ENCODE measurements around the gene TNFAIP8.

Gene TNFAIP8

DNA sequence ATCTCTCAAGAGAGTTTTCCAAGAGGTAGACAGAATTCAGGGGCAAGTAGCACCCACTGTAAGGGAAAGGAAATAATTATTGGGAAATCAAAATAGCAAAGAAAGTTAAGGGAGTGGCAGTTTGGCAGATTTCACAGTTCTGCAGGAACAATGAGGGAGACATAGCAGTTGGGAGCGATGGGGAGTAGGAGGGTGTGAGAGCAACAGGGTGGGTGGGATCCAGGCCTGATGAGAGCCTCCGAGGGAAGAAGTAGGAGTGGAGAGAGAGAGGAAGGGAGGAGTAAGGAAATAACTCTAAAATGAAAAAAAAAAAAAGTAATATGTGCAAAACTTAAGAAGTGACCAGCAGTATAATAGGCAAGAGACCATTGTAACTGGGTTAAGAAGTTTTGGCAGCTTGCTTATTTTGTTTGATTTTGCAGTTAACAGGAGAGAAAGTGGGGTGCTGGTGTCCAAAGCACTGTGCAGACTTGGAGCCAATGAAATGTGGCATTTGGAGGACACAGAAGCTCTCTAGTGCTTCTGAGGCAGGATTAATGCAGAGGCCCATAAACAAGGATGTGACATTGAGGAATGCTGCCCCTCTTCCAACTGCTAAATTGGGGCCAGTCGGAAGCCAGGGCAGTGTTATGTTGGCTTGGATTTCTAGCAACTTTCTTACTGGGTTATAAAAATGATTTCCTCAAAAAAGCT lies 10.2 kb downstream of the TNFAIP8 start:
- in situ Hi-C loops (cut with MboI; ENCODE audit: low sequenced_read_pairs), result no loop called here

DNA sequence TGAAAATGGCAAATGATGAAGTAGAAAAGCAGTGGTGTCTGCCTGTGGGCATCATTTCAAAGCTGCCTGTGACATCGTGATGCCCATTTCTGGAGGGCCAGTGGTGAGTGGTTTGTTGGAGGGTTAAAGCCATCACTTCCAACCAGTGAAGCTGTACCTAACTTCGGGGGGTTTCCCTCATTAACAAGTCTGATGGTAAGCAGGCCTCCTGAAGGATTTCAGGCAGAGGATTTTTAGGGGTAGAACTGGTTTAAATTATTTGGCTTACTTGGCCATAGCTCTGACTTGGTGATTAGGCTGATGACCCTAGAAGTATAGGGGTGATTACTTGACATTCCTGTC lies 10.7 kb downstream of the TNFAIP8 start:
- in situ Hi-C loops (cut with MboI; ENCODE audit: low sequenced_read_pairs), result no loop called here

DNA sequence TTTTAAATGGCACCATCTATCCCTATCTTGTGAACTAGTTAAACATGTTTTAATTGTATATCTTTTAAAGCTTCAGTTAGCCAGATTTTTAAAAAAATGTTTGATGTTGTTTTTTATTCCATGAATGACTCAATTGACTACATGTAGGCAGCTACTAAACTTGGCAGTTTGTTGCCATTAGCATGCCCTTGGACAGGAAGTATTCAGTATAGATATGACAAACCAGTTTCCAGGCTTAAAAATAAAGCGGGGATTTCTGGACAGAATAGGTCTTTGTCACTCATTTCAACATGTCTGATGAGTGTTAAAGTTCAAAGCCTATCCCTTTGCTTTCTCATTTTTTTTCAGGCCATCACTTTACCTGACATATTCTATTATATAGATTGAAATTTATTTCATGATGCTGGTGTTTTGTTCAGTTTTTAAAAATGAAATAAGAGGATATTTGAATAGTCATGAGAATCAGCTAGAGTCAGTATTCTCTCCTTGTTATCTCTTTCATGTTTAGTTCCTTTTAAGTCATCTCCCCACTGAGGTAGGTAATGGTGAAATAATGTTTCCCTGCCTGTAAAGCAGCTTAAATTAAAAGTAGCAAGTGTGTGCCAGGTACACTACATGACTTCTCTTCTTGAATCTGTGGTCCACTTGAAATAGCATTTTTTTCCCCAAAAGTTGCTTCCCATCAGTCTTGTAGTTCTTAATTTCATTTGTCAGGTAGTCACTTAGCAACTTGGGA lies 11.9 kb downstream of the TNFAIP8 start:
- in situ Hi-C loops (cut with MboI; ENCODE audit: low sequenced_read_pairs), result no loop called here

DNA sequence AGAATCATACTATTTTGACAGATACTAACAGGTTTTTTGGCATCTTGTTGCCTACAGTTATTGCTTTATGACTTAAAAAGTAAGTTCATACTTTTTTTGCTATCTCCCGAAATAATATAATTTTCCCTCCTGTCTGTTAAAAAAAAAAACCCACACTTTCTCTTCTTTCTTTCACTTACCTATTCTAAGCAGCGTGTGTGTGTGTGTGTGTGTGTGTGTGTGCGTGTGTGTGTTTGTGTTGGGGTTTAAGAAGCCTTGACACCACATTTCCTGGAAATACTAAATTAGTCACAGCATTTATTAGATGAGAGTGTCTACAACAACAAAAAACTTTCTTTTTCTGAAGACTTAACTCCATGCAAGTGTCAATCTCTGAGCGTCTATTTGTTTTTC lies 12.4 kb downstream of the TNFAIP8 start:
- in situ Hi-C loops (cut with MboI; ENCODE audit: low sequenced_read_pairs), result no loop called here

DNA sequence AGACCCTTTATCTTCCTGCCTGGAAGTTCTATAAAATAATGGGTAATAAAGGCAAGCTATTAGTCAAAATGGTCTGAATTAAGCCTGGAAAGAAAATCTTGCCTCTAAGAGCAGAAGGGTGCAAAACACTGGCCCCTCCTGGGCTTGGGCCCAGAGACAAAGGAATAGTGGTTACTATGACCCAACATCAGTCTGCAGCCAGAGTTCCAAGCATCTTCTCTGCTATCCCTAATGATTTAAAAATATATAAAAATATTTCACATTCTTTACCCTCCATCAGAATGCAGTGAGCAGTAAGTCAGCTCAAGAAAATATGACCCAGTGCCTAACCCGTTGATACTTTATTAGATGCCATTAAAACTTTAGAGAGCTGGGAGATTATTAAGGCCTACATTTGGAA lies 14.7 kb downstream of the TNFAIP8 start:
- in situ Hi-C loops (cut with MboI; ENCODE audit: low sequenced_read_pairs), result no loop called here

- in situ Hi-C loops (cut with MboI; ENCODE audit: low sequenced_read_pairs), result no loop called here
Observed at GRCh38 chr5:119371146-119371545, 15.3 kb downstream of the TNFAIP8 start.

DNA sequence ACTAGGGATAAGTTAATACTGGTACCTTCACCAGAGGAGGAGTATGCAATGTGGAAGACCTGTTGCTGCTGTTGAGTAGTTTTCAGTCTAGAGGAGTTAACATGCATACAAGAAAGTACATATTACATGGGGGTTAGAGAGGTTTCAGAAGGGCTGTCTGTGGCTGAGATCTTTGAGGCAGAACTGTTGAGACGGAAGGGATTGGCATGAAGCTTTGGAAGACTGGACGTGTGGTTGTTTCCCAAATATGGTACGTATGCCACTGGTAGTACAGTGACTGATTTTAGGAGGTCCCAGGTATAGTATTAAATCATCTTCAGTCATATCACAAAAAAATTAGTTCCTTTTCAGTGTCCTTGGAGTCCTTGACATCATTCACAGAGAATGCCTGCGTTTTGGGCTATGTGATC lies 17.6 kb downstream of the TNFAIP8 start:
- in situ Hi-C loops (cut with MboI; ENCODE audit: low sequenced_read_pairs), result no loop called here

- in situ Hi-C loops (cut with MboI; ENCODE audit: low sequenced_read_pairs), result no loop called here
Observed at GRCh38 chr5:119374901-119375300, 19.1 kb downstream of the TNFAIP8 start.

GRCh38 chr5:119377066-119377465 lies 21.2 kb downstream of the TNFAIP8 start:
- in situ Hi-C loops (cut with MboI; ENCODE audit: low sequenced_read_pairs), result no loop called here

DNA sequence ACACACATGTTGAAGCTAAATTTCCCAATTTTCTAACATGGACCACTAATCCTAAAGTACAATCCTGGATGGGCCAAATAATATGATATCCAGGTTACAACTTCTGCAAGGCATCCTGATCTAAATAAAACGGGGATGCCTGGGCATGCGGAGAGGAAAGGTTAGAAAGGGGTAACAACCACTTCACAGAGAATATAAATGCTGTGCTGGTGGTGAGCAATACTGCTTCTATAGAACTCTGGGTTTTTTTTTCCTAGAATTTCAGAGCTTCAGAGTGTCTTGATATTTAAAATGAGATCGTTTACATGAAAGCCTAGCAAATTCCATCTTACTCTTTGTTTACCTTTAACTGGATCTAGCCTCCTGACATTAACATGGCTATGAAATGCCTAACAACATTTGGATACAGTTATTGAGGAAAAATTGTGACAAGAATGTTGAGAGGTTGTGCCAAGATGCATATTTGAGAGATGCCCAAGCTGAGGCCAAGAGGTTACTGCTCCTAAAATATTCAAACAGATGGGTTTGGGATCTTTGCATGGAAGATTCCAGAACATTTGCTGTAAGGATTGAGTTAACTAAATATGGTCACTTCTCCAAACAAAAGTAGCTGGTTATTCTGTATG lies 22.4 kb downstream of the TNFAIP8 start:
- in situ Hi-C loops (cut with MboI; ENCODE audit: low sequenced_read_pairs), result no loop called here

DNA sequence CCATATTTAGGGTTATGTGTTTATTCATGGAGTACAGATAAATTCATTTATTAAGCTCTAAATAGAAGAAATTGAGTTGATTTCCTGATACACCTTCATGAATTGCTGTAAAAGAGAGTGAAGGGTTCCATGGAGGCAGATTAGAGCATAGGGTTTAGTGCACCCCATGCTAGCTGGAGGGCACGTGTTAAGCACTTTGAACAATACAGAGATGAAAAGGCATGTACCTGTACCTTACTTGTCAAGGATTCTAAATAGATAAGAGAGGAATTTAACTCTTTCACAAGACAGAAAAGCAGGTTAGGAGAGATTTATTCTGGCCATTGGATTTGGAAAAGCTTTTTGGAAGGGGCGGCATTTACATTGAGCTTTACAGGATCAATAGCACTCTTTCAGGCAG lies 23.3 kb downstream of the TNFAIP8 start:
- in situ Hi-C loops (cut with MboI; ENCODE audit: low sequenced_read_pairs), result no loop called here

DNA sequence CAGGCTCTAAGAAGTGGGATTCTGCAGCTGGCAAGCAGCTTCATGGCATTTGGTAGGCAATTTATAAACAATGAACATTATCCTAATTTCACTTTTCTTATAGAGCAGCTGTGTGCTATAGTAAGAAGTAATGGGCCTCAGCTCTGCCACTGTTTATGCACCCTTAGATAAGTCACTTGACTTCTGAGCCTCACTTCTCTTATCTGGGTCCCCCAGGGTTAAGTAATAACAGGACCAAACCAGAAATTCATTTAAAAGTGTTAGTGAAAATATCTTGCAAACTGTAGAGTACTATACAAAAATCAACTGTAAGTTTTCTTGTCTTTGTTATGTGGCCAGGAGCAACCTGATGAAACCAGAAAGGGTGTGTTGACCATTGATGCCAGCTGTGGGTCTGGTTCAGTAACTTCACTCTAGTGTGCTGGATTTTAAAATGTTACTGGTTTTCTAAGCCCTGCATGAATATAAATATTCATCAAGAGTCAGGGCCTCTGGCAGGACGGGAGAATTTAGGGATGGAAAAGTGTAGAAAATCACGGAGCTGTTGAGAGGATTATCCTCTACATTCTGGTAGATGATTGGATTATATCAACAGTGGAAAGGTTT lies 24.2 kb downstream of the TNFAIP8 start:
- in situ Hi-C loops (cut with MboI; ENCODE audit: low sequenced_read_pairs), result no loop called here

DNA sequence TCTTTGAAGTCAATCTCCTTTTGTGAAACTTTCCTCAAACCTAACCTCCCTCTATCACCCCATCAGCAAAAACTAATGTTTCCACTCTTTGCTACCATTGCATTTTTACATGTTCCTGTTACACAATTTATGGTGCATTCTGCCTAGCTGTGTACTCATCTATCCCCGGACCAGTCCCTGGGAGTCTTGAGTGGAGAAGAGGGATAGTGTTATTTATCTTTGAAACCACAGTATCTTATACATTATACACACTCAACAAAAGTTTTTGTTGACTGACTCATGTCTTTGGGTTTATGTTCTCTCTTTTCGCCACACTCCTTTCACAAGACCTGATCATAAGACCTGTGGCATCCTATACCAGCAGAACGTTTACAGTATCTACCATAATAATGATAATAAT lies 26.4 kb downstream of the TNFAIP8 start:
- in situ Hi-C loops (cut with MboI; ENCODE audit: low sequenced_read_pairs), result no loop called here

DNA sequence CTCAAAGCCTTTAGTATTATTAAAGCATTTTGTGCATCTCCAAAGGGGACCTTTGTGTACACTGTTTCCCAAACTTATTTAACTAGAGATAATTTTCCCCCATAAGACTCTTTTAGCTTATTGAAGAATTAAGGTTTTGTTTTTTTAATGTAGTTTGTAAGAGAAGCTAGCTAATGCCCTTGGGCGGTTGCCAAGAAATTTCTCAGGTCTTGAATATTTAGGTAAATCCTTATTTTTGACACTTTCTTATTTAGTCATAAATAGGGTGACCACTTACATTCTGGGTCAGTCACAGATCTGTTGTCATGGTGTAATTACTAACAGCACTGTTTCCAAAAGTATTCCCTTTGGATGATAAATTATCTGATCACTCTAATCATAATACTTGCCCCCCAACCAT lies 27.2 kb downstream of the TNFAIP8 start:
- in situ Hi-C loops (cut with MboI; ENCODE audit: low sequenced_read_pairs), result no loop called here

DNA sequence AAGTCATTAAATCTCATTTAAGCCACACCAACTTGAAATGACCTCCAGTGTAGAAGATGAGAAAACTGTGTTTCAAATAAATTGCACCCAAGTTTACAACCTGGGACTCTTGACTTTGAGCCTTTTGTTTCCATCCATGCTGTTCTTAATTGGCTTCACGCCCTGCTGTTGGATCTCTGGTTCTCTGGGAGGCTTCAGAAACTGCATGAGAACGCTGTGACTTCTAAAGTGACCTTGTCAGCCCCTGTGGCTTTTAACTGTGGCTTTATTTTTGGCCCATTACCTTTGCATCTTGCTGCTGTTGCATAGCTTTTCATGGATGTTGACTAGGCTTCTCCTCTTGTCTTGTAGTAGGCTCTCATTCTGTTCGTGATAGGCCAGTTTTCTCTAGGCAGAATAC lies 29.3 kb downstream of the TNFAIP8 start:
- in situ Hi-C loops (cut with MboI; ENCODE audit: low sequenced_read_pairs), result no loop called here

DNA sequence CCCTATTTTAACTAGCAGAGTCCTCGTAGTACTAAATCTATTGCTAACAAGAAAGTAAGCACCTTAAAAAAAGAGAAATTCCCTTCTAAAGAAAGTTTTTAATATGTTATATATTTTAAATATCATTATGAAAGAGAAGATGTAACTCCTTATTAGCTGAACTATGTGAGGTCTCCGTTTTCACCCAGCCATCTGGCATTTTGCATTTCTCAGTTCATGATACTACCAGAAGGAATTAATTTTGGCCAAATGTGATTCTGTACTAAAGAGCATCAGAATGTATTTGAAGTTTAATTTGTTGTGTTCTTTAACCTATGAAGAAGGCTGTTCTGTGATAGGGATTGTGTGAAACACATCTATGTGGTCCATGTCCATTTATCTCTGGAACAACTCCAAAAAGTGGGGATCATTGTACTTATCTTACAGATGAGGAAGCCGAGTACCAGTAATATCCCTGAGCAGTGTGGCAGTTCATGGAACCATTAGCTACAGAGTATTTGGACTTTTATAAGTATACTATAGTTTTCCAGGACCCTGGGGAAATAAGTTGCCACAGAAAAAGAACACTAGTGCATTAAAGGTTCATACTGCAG lies 29.8 kb downstream of the TNFAIP8 start:
- in situ Hi-C loops (cut with MboI; ENCODE audit: low sequenced_read_pairs), result no loop called here

GRCh38 chr5:119386596-119387344 lies 31.0 kb downstream of the TNFAIP8 start:
- in situ Hi-C loops (cut with MboI; ENCODE audit: low sequenced_read_pairs), result no loop called here

DNA sequence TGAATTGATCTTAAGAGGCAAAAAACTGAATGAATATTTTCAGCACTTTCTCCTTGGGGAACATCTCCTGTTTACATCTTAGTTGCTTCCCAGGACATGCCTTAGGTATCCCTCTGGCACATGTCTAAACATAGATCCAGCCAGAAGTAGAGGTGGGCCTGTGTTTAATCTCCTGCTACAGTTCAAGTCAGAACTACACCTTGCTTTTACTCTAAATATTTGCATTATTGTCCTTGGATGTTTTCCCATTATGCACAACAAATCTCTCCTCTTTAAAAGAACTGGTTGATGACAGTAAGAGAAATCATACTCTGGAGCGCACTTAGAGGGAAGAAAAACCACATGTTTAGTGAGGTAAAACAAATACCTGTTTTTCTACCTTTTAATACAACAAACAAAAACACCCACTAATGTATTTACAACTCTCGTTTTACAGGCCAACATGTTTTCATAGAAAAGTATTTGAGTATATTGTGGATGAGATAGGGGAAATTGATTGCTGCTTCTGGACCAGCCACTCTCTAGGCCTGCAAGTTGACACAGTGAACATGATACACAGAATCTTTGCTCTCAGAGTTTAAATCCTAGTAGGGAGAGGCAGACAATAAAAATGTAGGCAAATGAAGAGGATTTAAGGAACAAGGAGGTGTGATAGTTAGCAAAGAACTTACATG lies 32.3 kb downstream of the TNFAIP8 start:
- in situ Hi-C loops (cut with MboI; ENCODE audit: low sequenced_read_pairs), result no loop called here

DNA sequence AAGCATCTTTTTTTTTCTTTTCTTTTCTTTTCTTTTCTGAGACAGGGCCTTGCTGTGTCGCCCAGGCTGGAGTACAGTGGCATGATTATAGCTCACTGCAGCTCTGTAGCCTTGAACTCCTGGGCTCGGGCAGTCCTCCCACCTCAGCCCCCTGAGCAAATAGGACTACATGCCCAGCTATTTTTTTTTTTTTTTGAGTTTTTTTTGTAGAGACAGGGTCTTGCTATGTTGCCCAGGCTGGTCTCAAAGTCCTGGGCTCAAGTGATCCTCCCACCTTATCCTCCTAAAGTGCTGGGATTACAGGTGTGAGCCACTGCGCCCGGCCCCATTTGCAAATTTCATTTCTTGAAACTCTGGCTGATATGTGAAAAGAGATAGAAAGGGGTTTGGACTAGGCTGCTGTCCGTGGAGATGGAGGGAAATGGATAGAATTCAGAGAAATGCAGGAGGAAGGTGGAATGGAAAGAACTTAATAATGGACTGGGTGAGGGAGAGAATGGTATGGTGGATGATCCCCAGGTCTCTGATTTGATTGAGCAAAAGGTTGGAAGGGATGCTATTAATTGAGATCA lies 32.9 kb downstream of the TNFAIP8 start:
- in situ Hi-C loops (cut with MboI; ENCODE audit: low sequenced_read_pairs), result no loop called here

All from HL-60/S4 treated with retinoic acid at 250 ng/mL for 4 days and 3 days (cell line).